ENCODE data around the gene XRCC6.
A peak's percentile ranks its signal among the peaks of the same experiment; 100 is the strongest.
"Not testable (repeated sequence)": the region's sequence is repeated elsewhere in the genome, so short reads cannot be mapped to it uniquely, and the experiment has no call there.

XRCC6 gene

GRCh38 chr22:41650821-41651220 lies 29.7 kb downstream of the XRCC6 start:
- DNase-seq: no peak
- TF ChIP-seq GATA1 (IDR thresholded peaks at IDR 0.05; ENCODE audit: low read depth, low read length) (no peak), POLR2A (IDR thresholded peaks at IDR 0.05; ENCODE audit: low read length) (no peak)

- DNase-seq: no peak
These were observed 33.2 kb downstream of the XRCC6 start for GRCh38 chr22:41654322-41654721.

GRCh38 chr22:41656556-41656955 lies 35.5 kb downstream of the XRCC6 start:
- DNase-seq: peak; percentile 71 to 86
- no peak for TF ChIP-seq POLR2A (IDR thresholded peaks at IDR 0.05; ENCODE audit: low read length)
- no peak for TF ChIP-seq GATA1 (IDR thresholded peaks at IDR 0.05; ENCODE audit: low read depth, low read length)

More at GRCh38 chr22:41654322-41654721, 33.2 kb downstream of the XRCC6 start:
- no peak for TF ChIP-seq GATA1 (IDR thresholded peaks at IDR 0.05; ENCODE audit: low read depth, low read length)
- TF ChIP-seq POLR2A (IDR thresholded peaks at IDR 0.05; ENCODE audit: low read length): no peak

GRCh38 chr22:41657709-41658108 lies 36.6 kb downstream of the XRCC6 start:
- DNase-seq: no peak
- TF ChIP-seq POLR2A (IDR thresholded peaks at IDR 0.05; ENCODE audit: low read length) (no peak), GATA1 (IDR thresholded peaks at IDR 0.05; ENCODE audit: low read depth, low read length) (no peak)

- TF ChIP-seq POLR2A (IDR thresholded peaks at IDR 0.05; ENCODE audit: low read length) (no peak), GATA1 (IDR thresholded peaks at IDR 0.05; ENCODE audit: low read depth, low read length) (no peak)
- no peak for DNase-seq
These were observed 37.8 kb downstream of the XRCC6 start for GRCh38 chr22:41658869-41659268.

- DNase-seq: no peak
- TF ChIP-seq GATA1 (IDR thresholded peaks at IDR 0.05; ENCODE audit: low read depth, low read length): no peak
- no peak for TF ChIP-seq POLR2A (IDR thresholded peaks at IDR 0.05; ENCODE audit: low read length)
These were observed 38.8 kb downstream of the XRCC6 start for GRCh38 chr22:41659941-41660340.

GRCh38 chr22:41660416-41660815 lies 39.3 kb downstream of the XRCC6 start:
- DNase-seq: peak; percentile 50 to 68
- TF ChIP-seq POLR2A (IDR thresholded peaks at IDR 0.05; ENCODE audit: low read length) (no peak), GATA1 (IDR thresholded peaks at IDR 0.05; ENCODE audit: low read depth, low read length) (no peak)

GRCh38 chr22:41661088-41661487 lies 40.0 kb downstream of the XRCC6 start:
- TF ChIP-seq GATA1 (IDR thresholded peaks at IDR 0.05; ENCODE audit: low read depth, low read length): no peak
- TF ChIP-seq POLR2A (IDR thresholded peaks at IDR 0.05; ENCODE audit: low read length): no peak
- no peak for DNase-seq

GRCh38 chr22:41661713-41662112 lies 40.6 kb downstream of the XRCC6 start:
- no peak for TF ChIP-seq POLR2A (IDR thresholded peaks at IDR 0.05; ENCODE audit: low read length)
- no peak for TF ChIP-seq GATA1 (IDR thresholded peaks at IDR 0.05; ENCODE audit: low read depth, low read length)
- no peak for DNase-seq

GRCh38 chr22:41663594-41663993 lies 42.5 kb downstream of the XRCC6 start:
- not testable (repeated sequence) for DNase-seq

GRCh38 chr22:41664490-41664889 lies 43.4 kb downstream of the XRCC6 start:
- DNase-seq: no peak

GRCh38 chr22:41664951-41665350 lies 43.9 kb downstream of the XRCC6 start:
- TF ChIP-seq POLR2A (IDR thresholded peaks at IDR 0.05; ENCODE audit: low read length): no peak
- DNase-seq: no peak

More at GRCh38 chr22:41664490-41664889, 43.4 kb downstream of the XRCC6 start:
- TF ChIP-seq GATA1 (IDR thresholded peaks at IDR 0.05; ENCODE audit: low read depth, low read length) (no peak), POLR2A (IDR thresholded peaks at IDR 0.05; ENCODE audit: low read length) (no peak)

GRCh38 chr22:41668971-41669911 lies 48.1 kb downstream of the XRCC6 start:
- no peak for DNase-seq
- no peak for TF ChIP-seq GATA1 (IDR thresholded peaks at IDR 0.05; ENCODE audit: low read depth, low read length)
- no peak for TF ChIP-seq POLR2A (IDR thresholded peaks at IDR 0.05; ENCODE audit: low read length)

GRCh38 chr22:41672096-41672495 lies 51.0 kb downstream of the XRCC6 start:
- DNase-seq: not testable (repeated sequence)

- TF ChIP-seq GATA1 (IDR thresholded peaks at IDR 0.05; ENCODE audit: low read depth, low read length): no peak
- no peak for TF ChIP-seq POLR2A (IDR thresholded peaks at IDR 0.05; ENCODE audit: low read length)
- peak in 1 of 2 experiments; percentile 14 for DNase-seq
These were observed 51.9 kb downstream of the XRCC6 start for GRCh38 chr22:41672780-41673509.
